Right forelimb (tissue), 1 donor: ENCODE data around the gene ARFGAP3.

ENCODE experiments used
- DNase-seq: peaks from one replicate; pipeline ENCODE4 v3.0.0-alpha.2; 2018

ARFGAP3 gene

GRCh38 chr22:42883970-42884369 lies 26.9 kb upstream of the ARFGAP3 start:
- no peak for DNase-seq

DNA sequence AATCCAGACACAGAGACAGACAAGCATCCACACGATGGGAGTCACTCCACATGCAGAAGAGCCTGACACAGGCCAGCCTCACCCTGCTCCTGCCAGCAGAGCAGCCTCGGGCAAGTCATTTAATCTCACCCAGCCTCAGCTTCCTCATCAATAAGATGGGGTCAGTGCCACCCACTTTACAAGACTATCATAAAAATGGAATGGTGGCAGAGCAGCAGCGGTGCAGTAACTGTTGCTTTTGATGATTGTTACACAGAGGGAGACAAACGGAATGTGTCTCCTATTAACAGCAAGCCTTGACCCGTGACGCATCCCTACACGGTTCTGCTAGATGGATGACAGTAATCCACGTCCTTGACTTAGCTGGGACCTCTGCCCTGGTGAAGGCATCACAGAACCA lies 26.0 kb upstream of the ARFGAP3 start:
- DNase-seq: no peak

GRCh38 chr22:42881982-42882656 lies 25.0 kb upstream of the ARFGAP3 start:
- no peak for DNase-seq

GRCh38 chr22:42881298-42881697 lies 24.2 kb upstream of the ARFGAP3 start:
- no peak for DNase-seq

DNA sequence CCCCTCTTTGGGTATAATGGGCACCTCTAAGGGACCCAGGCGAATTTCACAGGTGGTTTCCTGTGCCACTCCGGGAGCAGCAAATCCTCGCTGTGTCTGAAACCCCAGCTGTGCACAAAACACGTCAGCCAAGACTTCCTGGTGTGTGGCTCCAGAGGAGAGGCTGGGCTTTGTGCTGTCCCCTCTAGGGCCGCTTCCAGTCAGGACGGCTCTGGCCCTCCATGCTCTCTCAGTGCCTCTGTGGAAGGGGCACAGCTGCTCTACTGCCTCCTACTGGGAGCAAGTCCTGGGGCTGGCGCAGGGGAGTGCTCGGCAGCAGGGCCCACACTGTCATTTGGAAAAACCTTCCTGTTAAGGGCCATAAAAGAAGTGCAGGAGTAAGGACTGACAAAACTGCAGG lies 23.7 kb upstream of the ARFGAP3 start:
- no peak for DNase-seq

GRCh38 chr22:42879371-42880021 lies 22.4 kb upstream of the ARFGAP3 start:
- no peak for DNase-seq

DNA sequence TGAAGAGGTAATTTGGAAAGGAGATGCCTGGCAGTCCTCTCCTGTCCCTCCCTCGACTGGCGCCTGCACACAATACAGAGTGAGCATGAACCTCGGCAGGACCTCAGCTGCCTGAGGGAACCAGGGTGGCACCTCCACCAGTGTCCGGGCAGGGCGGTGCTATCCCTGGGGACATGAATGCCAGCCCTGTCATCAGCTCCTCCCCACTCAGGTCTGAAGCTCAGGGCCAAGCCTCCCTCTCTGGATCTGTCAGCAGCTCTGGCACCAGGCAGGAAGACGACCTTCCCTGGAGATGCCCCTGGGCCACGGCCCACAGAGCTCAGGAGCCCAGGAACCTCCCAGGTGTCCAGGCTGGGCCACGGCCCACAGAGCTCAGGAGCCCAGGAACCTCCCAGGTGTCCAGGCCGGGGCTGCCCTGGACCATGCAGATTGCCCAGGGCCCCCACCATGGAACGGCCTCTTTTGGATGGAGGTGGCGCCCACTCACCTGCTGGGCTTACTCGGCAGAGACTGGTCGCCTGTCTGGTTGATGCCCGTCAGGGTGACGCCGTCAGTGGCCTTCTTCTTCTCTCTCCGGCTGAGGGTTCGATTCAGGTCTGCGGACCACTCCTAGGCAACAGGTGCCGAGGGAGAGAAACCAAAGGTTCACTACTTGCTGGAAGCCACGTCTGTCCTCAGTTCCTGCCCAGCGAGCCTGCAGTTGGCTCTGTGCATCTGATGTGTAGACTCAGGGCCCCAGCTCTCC lies 21.7 kb upstream of the ARFGAP3 start:
- no peak for DNase-seq

- no peak for DNase-seq
These were observed 20.7 kb upstream of the ARFGAP3 start for GRCh38 chr22:42877597-42878340.

DNA sequence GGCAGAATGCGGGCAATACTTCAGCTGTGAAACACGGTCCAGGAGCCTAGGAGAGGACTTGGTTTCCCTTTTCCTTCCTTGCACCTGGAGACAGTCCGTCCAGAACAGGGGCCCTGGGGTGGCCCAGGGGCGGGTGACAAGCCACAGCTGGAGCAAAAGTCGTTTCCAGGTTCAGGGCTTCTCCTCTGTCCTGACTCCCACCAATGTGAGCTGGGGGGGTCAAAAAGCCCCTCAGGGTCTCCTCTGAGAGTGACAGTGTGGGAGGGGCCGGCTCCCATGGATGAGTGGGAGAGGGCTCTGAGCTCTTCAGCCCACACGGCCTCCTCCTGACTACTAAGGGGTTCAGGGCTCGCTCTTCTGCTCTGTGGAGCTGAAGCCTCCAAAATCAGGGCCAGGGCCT lies 20.1 kb upstream of the ARFGAP3 start:
- no peak for DNase-seq

DNA sequence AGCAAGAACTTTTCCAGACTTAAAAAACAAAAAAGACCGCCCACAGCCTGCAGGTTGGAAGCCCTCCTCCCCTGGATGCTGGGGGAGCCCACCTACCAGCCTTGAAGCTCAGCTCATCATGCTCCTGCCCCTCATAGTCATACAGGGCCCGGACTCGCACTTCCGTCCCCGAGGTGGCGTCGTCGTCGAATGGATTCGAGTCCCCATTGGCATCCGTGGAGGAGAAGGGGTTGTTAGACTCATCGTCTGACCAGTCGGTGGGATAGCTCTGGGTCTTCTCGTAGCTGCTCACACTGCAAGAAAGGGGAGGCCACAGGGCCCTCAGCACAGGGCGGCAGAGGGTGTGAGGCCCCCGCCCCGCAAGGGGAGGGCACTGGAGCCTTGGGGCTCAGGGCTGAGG lies 19.0 kb upstream of the ARFGAP3 start:
- DNase-seq: no peak

DNA sequence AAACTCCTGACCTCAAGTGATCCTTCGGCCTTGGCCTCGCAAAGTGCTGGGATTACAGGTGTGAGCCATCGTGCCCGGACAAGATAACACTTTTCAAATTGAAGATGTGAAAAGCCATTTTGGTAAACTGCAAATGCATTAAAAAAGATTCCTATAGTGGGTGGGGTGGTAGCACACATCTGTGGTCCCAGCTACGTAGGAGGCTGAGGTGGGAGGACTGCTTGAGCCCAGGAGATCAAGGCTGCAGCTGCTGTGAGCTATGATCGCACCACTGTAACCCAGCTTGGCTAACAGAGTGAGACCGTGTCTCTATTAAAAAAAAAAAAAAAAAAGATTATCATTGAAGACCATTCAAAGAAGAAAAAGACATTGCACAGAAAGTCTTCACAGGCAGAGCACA lies 16.9 kb upstream of the ARFGAP3 start:
- no peak for DNase-seq

DNA sequence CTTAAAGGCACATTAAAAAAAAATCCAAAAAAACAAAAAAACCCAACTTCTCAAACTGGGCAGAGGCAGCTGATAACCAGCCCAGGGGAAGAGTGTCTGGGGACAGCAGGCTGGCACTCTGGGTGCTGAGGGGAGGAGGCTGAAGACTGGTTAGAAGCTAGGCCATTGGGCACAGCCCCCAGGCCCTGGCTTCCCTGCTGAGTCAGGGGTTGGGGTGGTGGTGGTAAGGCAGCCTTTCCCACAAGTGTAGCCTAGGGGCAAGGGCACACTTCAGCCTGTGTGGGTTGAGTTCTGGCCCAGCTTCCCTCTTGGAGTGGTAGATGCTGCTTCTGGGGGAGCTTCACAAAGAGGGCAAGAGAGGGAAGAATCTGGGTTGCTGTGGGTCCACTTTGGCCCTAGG lies 16.3 kb upstream of the ARFGAP3 start:
- DNase-seq: no peak

GRCh38 chr22:42872821-42873220 lies 15.7 kb upstream of the ARFGAP3 start:
- DNase-seq: no peak

GRCh38 chr22:42871146-42872050 lies 14.3 kb upstream of the ARFGAP3 start:
- DNase-seq: no peak

GRCh38 chr22:42869888-42870480 lies 12.9 kb upstream of the ARFGAP3 start:
- no peak for DNase-seq

DNA sequence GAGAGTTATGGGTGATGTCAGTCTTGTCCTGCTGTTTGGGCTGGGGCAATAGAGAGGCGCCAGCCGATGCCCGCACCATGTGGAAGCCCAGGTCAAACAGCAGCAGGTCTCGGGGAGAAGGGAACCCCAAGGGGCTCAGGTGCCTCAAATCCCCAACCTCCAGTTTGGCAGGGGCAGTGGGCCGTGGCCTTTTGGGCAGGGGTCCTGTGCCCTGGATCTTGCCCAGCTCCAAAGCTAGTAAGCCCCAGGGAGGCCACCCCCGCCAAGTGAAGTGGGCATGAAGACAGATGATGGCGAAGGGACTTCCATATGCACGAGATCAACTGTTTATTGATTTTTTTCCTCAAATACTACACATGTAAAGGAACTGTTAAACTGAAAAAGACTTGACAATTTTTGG lies 12.4 kb upstream of the ARFGAP3 start:
- DNase-seq: no peak

DNA sequence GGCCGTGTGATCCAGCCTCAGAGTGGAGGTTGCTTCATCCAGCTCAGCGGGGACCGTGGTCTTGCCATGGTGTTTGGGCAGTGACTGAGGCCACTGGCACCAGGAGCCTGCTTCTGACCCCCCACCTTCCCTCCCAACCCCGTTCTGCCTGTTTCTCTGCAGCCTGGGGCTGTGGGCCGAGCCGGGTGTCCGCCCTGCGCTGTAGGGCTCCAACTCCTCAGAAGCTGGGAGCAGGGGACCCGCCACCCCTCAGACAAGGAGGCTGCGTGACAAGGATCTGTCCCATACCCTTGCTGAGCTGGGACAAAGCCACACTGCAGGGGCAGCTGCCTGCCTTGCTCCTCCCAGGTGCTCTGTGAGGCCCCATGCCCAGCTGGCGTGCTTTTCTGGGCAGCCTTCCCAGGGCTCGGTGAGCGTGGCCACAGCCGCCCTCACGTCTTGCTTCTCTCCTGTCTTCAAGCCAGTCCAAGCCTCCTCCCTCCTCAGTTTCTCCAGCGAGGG lies 11.7 kb upstream of the ARFGAP3 start:
- peak; percentile 79 for DNase-seq

DNA sequence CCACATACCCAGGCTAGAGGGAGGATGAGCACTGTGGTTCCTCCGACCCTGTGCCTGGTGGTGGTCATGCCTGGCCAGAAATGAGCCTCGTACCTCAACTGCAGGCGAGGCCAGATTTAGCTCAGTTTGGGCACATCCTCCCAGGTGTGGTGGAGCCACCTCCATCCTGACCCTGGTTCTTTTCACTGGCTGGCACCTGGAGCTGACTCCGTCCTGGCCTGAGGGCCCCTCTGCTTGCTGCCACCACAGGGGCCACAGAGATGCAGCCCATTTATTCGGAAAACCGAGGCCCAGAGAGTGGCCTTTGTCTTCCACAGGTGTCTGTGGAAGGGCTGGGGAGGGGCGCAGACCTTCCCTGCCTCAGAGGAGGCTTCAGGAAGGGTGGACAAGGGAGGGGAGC lies 9.0 kb upstream of the ARFGAP3 start:
- no peak for DNase-seq

DNA sequence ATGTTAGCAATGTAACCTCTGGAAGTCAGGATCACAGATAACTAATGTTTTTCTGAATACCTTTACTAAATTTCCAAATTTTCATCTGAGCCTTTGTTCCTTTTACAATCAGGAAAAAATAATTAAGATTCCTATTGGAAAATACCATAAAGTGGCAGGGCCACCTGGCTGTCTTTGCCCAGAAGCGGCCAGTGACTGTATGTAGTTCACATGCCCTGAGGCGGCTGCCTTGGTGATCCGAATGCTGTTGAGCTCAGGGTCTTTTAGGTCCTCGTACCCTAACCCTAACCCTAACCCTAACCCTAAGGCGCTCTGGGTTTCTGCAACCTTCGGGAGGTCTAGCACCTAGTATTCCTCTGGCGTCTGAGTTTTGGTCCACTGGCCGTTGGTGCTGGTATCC lies 8.5 kb upstream of the ARFGAP3 start:
- DNase-seq: no peak

DNA sequence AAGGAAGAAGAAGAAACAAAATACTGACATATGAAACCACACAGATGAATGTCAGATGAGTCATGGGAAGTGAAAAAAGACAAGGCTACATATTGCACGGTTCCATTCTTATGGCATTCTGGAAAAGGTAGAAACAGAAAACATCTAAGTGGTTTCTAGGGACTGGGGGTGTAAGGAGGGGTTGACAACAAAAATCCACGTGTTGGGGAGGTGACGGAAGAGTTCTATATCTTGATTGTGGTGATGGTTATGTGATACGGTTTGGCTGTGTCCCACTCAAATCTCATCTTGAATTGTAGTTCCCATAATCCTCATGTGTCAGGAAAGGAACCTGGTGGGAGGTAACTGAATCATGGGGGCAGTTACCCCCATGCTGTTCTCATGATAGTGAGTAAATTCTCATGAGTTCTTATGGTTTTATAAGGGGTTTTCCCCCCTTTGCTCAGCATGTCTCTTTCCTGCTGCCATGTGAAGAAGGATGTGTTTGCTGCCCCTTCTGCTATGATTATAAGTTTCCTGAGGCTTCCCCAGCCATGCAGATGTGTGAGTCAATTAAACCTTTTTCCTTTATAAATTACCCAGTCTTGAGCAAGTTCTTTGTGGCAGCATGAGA lies 6.4 kb upstream of the ARFGAP3 start:
- DNase-seq: no peak

DNA sequence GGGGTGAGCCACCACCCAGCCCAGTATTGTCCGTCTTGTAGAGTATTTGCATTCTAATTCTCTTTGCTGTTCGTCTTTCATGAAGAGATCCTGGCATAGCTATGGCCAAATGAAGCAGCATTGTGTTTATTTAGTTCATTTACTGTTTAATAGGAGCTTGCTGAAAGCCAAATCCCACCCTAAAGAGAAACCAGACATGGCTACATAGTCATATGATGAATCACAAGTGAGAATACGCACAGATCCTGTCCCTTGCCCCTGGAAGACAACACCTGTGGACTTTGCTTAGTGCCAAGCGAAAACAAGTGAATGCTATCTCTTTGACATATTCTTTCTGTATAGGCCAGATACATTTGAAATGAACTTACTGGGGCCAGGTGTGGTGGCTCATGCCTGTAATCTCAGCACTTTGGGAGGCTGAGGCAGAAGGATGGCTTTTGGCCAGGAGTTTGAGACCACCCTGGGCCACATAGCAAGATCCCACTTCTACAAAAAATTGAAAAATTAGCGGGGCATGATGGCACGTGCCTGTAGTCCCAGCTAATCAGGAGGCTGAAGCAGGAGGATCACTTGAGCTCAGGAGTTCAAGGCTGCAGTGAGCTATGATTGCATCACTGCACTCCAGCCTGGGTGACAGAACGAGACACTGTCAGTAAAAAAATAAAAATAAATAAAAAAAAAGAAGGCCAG lies 5.1 kb upstream of the ARFGAP3 start:
- DNase-seq: no peak
